AG09319 (cell line): ENCODE data around the gene PHACTR3.

Experiments used
- DNase-seq: peaks from one replicate; pipeline ENCODE4 v3.0.0-alpha.2; 2010; ENCODE audit warnings: low read depth; ENCODE audit errors: extremely low read depth
- CTCF ChIP-seq: IDR thresholded peaks from 2 replicates; pipeline ENCODE4 v1.5.1; 2011; ENCODE audit warnings: low read depth, mild to moderate bottlenecking, inconsistent platforms, low read length, moderate library complexity

PHACTR3 gene

GRCh38 chr20:59828125-59829053, 224.0 kb downstream of the PHACTR3 start:
- no peak for DNase-seq
- no peak for TF ChIP-seq CTCF

- no peak for DNase-seq
- TF ChIP-seq CTCF, result no peak
These were observed 224.9 kb downstream of the PHACTR3 start for GRCh38 chr20:59829054-59829785.

- DNase-seq, result no peak
- TF ChIP-seq CTCF, result no peak
These were observed 225.7 kb downstream of the PHACTR3 start for GRCh38 chr20:59829786-59830664.

- DNase-seq, result no peak
- no peak for TF ChIP-seq CTCF
These were observed 226.3 kb downstream of the PHACTR3 start for GRCh38 chr20:59830665-59831023.

GRCh38 chr20:59831024-59831915, 226.9 kb downstream of the PHACTR3 start:
- TF ChIP-seq CTCF, result no peak
- DNase-seq, result no peak

GRCh38 chr20:59831916-59832270, 227.6 kb downstream of the PHACTR3 start:
- DNase-seq, result no peak
- no peak for TF ChIP-seq CTCF
